Vagina (tissue), 2 donors: Measurements from ENCODE around the gene DEAF1.

Source experiments
- POLR2A ChIP-seq, 2 donors: fragments of 450-650 bp; IDR thresholded peaks; one replicate each; pipeline ENCODE4 v1.6.1; 2017; ENCODE audit warnings: antibody characterized with exemption in 2 of 2, mild to moderate bottlenecking in 2 of 2, moderate library complexity in 2 of 2
- POLR2AphosphoS5 ChIP-seq, 2 donors: sonication (generic); formaldehyde crosslinking; IDR thresholded peaks; one replicate each; pipeline ENCODE4 v1.9.0; 2017; ENCODE audit warnings: antibody characterized with exemption in 2 of 2, mild to moderate bottlenecking in 2 of 2, low read depth in 1 of 2; ENCODE audit not compliant: insufficient read depth in 1 of 2

DNA sequence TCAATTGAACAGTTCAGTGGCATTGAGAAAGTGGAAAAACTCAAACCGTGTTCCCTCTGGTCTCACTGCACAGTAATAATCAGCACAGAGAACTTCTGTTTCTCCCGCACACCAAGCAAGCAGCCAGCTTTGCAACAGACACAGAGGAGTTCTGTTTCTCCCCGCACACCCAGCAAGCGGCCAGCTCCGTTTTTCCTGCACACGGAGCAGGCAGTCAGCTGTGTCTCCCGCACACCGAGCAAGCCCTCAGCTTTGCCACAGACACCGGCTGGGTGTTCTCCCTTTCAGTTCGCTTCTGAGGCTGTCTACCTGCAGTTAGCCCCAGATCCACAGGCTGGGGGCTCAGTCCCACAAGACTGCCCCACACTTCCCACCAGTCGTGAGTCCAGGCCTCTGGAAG is 42.3 kb upstream of the DEAF1 start:
- TF ChIP-seq POLR2AphosphoS5 (IDR thresholded peaks at IDR 0.05; ENCODE audit: insufficient read depth in 1 of 2, low read depth in 1 of 2) (no peak), POLR2A (IDR thresholded peaks at IDR 0.05) (no peak)
